Muscle layer of colon (tissue), 2 donors: ENCODE measurements around the gene ZNF747.
A peak's percentile ranks its signal among the peaks of the same experiment; 100 is the strongest.
"Not testable (repeated sequence)": the region's sequence is repeated elsewhere in the genome, so short reads cannot be mapped to it uniquely, and the experiment has no call there.

Source experiments
- H3K27ac ChIP-seq: one replicate; pipeline ENCODE4 v1.7.0; 2013; ENCODE audit warnings: low read depth, mild to moderate bottlenecking, low read length, moderate library complexity
- H3K27me3 ChIP-seq, 2 donors: one replicate each; pipeline ENCODE4 v1.7.0; 2013; ENCODE audit warnings: low read length in 2 of 2, mild to moderate bottlenecking in 2 of 2; ENCODE audit not compliant: insufficient read depth in 2 of 2, control insufficient read depth in 1 of 2
- H3K36me3 ChIP-seq: one replicate; pipeline ENCODE4 v1.7.0; 2013; ENCODE audit warnings: mild to moderate bottlenecking, low read length; ENCODE audit not compliant: insufficient read depth
- H3K4me1 ChIP-seq: one replicate; pipeline ENCODE4 v1.7.0; 2013; ENCODE audit warnings: mild to moderate bottlenecking, low read length; ENCODE audit not compliant: insufficient read depth
- H3K4me3 ChIP-seq, 2 donors: one replicate each; pipeline ENCODE4 v1.7.0; 2013; ENCODE audit warnings: low read length in 2 of 2, low read depth in 1 of 2, mild to moderate bottlenecking in 1 of 2, moderate library complexity in 1 of 2
- H3K9ac ChIP-seq: one replicate; pipeline ENCODE4 v1.7.0; 2013; ENCODE audit warnings: low read length
- H3K9me3 ChIP-seq: one replicate; pipeline ENCODE4 v1.7.0; 2013; ENCODE audit warnings: mild to moderate bottlenecking, low read length
- donor health status: abdominal sarcoma.
- donor health status: Adenocarcinoma of cecum.

The ZNF747 gene

GRCh38 chr16:30539986-30540526, 5.4 kb upstream of the ZNF747 start:
- H3K27me3 ChIP-seq, H3K9me3 ChIP-seq, H3K4me1 ChIP-seq, H3K9ac ChIP-seq, H3K4me3 ChIP-seq, H3K27ac ChIP-seq, H3K36me3 ChIP-seq: not testable (repeated sequence)

- no peaks in the 10 kb centered on the region for H3K36me3 ChIP-seq
- no peak overlapping the region for H3K9ac ChIP-seq
- H3K27me3 ChIP-seq: no peaks in the 10 kb centered on the region
- peaks cover 9% of the 10 kb centered on the region for H3K4me1 ChIP-seq
- H3K4me3 ChIP-seq: no peak overlapping the region
- no peak overlapping the region for H3K27ac ChIP-seq
- no peaks in the 10 kb centered on the region for H3K9me3 ChIP-seq
Observed at GRCh38 chr16:30539000-30539964, 4.6 kb upstream of the ZNF747 start.

- not testable (repeated sequence) for H3K27ac ChIP-seq, H3K4me3 ChIP-seq, H3K27me3 ChIP-seq, H3K9ac ChIP-seq, H3K36me3 ChIP-seq, H3K9me3 ChIP-seq
- peaks cover 15% of the 10 kb centered on the region for H3K4me1 ChIP-seq
Observed at GRCh38 chr16:30536391-30537024, 1.9 kb upstream of the ZNF747 start.

GRCh38 chr16:30535777-30536190, 1.1 kb upstream of the ZNF747 start:
- H3K9ac ChIP-seq: peak overlapping the region; percentile 67
- no peaks in the 10 kb centered on the region for H3K9me3 ChIP-seq
- peak overlapping the region; percentile 77 for H3K27ac ChIP-seq
- peak overlapping the region; percentile 75 to 86 for H3K4me3 ChIP-seq
- H3K4me1 ChIP-seq: peaks cover 15% of the 10 kb centered on the region
- H3K36me3 ChIP-seq: no peaks in the 10 kb centered on the region
- H3K27me3 ChIP-seq: no peaks in the 10 kb centered on the region

- Histone ChIP-seq H3K27me3 (no peaks in the 10 kb centered on the region), H3K27ac (peak overlapping the region; percentile 77), H3K4me3 (peak overlapping the region; percentile 75 to 86), H3K9ac (peak overlapping the region; percentile 67), H3K9me3 (no peaks in the 10 kb centered on the region), H3K4me1 (peaks cover 15% of the 10 kb centered on the region), H3K36me3 (no peaks in the 10 kb centered on the region)
Observed at GRCh38 chr16:30535106-30535776, 583 bp upstream of the ZNF747 start.

- H3K4me1 ChIP-seq: peaks cover 15% of the 10 kb centered on the region
Observed at GRCh38 chr16:30533748-30534367, 800 bp downstream of the ZNF747 start.

GRCh38 chr16:30533146-30533522, 1.5 kb downstream of the ZNF747 start:
- H3K27ac ChIP-seq: no peak overlapping the region
- no peaks in the 10 kb centered on the region for H3K27me3 ChIP-seq
- H3K4me3 ChIP-seq: no peak overlapping the region

More at GRCh38 chr16:30533748-30534367, 800 bp downstream of the ZNF747 start:
- Histone ChIP-seq H3K36me3 (no peaks in the 10 kb centered on the region), H3K9me3 (no peaks in the 10 kb centered on the region), H3K27ac (peak overlapping the region; percentile 77), H3K4me3 (peak overlapping the region; percentile 75 to 86), H3K9ac (peak overlapping the region; percentile 67), H3K27me3 (no peaks in the 10 kb centered on the region)

GRCh38 chr16:30532285-30533145, 2.1 kb downstream of the ZNF747 start:
- Histone ChIP-seq H3K9me3 (no peaks in the 10 kb centered on the region), H3K4me1 (peaks cover 27% of the 10 kb centered on the region), H3K27ac (no peak overlapping the region), H3K36me3 (no peaks in the 10 kb centered on the region), H3K9ac (no peak overlapping the region), H3K4me3 (no peak overlapping the region), H3K27me3 (no peaks in the 10 kb centered on the region)

More at GRCh38 chr16:30533146-30533522, 1.5 kb downstream of the ZNF747 start:
- peaks cover 21% of the 10 kb centered on the region for H3K4me1 ChIP-seq
- no peak overlapping the region for H3K9ac ChIP-seq
- H3K9me3 ChIP-seq: no peaks in the 10 kb centered on the region
- no peaks in the 10 kb centered on the region for H3K36me3 ChIP-seq

GRCh38 chr16:30530163-30531037, 4.3 kb downstream of the ZNF747 start:
- Histone ChIP-seq H3K4me3 (no peak overlapping the region), H3K27me3 (no peaks in the 10 kb centered on the region), H3K27ac (no peak overlapping the region), H3K4me1 (peaks cover 21% of the 10 kb centered on the region), H3K9me3 (no peaks in the 10 kb centered on the region), H3K36me3 (no peaks in the 10 kb centered on the region), H3K9ac (no peak overlapping the region)
